IPS-18c (cell line): ENCODE data around the gene NTRK3.

Experiments
- H3K4me3 ChIP-seq: 2 replicates; pipeline ENCODE4 v1.7.0; 2013; ENCODE audit warnings: low read depth, mild to moderate bottlenecking, low read length, moderate library complexity; ENCODE audit not compliant: insufficient read depth
- H3K9me3 ChIP-seq: one replicate; pipeline ENCODE4 v1.6.1; 2013; ENCODE audit warnings: mild to moderate bottlenecking, low read length, moderate library complexity; ENCODE audit not compliant: control insufficient read depth, insufficient read depth

The NTRK3 gene

DNA sequence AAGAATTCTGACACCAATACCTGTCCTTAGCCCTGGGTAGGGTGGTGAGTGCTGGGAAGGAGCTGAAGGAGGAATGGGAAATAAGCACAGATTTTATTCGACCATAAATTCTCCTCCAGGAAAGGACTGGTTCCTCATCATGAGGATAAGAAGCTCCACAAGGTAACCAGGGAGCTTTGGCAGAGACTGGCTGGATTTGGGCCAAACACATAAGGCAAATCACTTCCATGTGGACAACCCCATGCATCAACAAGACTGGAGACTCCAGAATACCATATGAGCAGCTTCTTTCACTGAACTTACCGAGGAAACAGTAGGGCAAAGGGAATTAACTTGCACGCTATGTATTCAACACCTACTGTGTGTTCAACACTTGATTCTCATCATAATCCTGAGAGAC, 312.5 kb downstream of the NTRK3 start:
- H3K4me3 ChIP-seq: no peak overlapping the region
- H3K9me3 ChIP-seq: no peaks in the 10 kb centered on the region

DNA sequence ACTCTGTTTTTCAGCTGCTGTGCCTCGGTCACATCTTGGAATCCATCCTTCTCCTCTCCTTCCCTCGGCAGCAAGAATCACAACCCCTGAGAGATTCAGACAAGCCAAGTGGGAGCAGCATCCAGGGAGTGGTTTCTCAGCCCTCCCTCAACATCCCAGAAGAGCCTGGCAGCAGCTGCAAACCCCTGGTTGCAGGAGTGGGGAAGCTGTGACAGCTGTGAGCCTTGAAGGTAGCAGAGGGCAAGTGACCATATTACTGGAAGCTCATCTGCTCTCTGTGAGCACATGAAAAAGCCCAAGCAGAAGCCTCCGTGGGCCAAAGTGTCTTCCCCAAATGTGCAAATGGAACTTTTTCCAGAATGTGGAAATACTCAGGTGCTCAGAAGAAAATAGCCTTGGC, 312.9 kb downstream of the NTRK3 start:
- Histone ChIP-seq H3K9me3 (no peaks in the 10 kb centered on the region), H3K4me3 (no peak overlapping the region)

DNA sequence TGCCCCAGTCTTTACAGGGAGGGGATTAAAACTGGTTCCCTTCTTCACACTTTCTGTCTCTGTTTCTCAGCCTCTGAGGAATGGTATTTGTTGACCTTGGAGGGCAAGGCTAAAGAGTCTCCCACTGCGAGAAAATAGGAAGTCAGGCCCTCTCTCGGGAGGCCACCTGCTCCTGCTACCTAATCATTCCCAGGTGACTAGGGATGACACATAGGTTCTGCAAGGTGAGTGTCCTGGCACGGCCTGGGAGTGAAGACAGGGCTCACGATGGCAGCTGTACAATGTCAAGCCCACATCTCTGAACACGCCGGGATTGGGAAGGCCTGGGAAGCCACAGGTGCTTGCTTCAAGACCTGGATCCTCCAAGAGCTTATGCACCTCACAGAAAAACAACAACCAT, 314.2 kb downstream of the NTRK3 start:
- Histone ChIP-seq H3K9me3 (no peaks in the 10 kb centered on the region), H3K4me3 (no peak overlapping the region)

DNA sequence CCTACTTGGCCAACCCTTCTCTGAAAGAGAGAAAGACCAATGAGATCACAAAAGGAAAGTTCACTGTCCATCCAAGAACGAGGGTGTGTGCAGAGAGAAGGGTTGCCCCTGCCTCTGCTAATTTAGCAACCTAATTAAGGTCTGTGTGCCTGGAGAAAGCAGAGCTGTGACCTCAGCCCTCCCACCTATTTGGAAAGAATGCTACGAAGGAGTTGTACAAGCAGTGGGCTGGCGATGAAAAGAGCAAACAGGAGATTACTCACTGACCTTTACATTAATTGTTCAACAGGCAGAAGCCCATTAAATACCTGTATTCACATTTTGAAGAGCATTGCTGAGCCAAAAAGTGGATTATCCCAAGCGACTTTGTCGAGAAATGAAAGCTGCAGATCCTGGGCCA, 314.9 kb downstream of the NTRK3 start:
- Histone ChIP-seq H3K9me3 (no peaks in the 10 kb centered on the region), H3K4me3 (no peak overlapping the region)

DNA sequence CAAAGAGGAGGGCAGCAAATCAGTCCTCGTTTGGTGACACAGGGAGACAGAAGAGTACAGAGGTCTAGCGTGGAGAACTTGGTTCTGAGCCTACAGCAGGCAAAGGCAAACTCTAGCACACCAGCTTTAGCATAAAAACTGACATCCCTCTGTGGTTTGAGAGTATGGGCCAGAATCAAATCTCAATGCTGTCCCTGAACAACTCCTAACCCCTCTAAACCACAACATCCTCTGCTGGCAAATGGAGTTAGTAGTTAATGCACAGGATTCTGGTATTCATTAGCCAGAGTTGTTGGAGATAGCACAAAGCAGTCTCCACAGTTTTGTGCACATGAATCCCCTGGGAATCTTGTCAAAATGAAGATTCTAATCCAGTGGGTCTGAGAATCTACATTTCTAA, 315.8 kb downstream of the NTRK3 start:
- Histone ChIP-seq H3K4me3 (no peak overlapping the region), H3K9me3 (no peaks in the 10 kb centered on the region)

DNA sequence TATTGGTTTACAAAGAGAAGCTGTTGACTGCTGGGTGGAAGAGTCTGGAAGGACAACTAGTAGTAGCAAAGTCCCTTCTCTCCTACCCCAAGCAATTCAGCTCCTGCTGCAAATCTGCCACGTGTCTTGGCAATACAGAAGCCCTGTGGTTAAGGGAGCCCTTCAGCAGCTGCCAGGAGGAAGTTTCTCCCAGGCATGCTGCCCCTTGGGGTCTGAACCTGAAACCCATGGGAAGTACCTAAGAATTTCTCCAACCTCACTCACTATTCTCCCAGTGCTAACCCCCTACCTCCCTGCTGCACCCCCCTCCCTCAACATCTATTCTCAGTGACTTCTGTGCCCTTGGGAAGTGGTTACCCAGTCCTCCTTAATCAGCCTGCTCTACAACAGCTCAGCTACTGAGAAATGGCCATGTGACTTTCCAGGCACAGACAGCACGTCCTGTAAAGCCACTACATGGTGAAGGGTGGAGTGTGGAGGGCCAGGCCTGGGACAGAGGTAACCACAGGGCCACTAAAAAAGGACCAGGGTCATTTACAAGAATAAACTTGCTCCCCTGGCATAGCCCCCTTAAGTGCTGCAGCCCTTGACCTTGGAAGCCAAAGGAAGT, 316.6 kb downstream of the NTRK3 start:
- Histone ChIP-seq H3K4me3 (no peak overlapping the region), H3K9me3 (no peaks in the 10 kb centered on the region)

DNA sequence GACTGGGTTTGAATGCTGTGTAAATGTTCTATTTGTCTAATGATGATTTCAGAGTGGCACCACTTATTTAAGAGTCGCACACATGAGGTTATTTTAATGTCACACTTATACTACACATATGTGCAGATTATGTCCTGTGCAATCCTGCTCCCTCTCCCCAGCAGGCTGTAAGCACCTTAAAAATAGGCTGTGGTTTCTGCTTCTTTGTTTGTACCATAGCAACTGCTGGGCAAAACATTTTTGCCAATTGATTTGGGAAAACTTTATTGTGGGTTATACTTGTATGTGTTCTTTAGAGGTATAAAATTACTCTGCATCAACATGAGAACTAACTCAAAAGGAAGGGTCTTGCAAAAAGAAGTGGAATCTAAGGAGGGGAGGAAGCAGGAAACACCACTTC, 318.5 kb downstream of the NTRK3 start:
- Histone ChIP-seq H3K9me3 (peaks cover 2% of the 10 kb centered on the region), H3K4me3 (no peak overlapping the region)

DNA sequence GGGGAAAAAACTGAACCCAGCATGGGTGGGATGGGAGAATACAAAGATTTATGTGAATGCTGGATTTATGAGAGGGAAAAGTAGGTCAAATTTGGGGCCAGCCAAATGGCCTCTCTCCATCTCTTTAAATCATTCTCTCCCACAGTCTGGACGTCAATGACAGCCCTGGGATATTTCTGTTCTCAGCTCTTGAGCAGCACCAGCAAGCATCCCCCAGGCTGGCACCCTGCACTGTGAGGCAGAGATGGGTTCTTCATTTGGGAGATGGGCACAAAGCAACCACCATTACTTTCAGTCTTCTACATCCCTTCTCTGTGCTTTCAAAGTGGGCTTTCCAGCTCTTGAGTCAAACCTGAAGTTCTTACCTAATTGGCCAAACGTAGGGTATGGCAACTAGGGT, 321.0 kb downstream of the NTRK3 start:
- H3K9me3 ChIP-seq: peaks cover 2% of the 10 kb centered on the region
- H3K4me3 ChIP-seq: no peak overlapping the region; the same call in 1 of the 2 replicates

DNA sequence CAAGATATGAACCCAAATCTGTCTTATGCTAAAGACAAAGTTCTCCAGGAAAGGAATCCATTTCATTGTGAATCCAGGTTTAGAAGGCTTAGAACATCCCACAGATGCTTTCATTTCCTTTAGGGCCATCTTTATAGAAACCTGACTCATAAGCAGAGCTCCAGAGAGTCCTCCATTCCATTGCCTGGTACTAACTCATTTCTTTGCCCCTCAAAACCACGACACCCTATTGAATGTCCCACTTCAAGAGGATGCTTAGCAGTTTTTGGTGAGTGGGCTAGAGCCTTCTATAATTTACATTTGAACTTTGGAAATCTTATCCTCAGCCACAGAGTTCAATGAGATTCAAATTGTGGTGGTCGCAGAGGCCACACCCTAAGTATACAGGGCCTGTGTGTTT, 325.0 kb downstream of the NTRK3 start:
- H3K4me3 ChIP-seq: no peak overlapping the region
- H3K9me3 ChIP-seq: peaks cover 2% of the 10 kb centered on the region

DNA sequence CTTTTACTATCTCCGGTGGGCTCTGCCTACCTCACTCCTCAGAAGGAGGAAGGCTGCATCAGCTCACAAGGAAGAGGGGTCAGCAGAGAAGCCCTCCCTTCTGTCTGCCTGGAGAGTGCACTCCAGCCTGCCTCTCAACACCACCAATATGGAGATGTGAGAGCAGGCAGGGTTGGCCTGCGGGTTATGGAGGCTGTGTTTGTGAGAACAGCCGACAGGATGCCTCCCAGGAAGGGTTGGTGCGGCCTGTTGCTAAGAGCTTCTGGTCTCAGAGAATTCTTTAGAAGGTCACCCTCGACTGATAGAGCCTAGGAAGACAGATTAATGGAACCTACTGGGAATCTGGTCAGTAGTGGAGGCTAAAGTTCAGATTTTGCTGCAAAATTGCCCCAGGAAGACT, 326.1 kb downstream of the NTRK3 start:
- Histone ChIP-seq H3K9me3 (peaks cover 2% of the 10 kb centered on the region), H3K4me3 (no peak overlapping the region)

DNA sequence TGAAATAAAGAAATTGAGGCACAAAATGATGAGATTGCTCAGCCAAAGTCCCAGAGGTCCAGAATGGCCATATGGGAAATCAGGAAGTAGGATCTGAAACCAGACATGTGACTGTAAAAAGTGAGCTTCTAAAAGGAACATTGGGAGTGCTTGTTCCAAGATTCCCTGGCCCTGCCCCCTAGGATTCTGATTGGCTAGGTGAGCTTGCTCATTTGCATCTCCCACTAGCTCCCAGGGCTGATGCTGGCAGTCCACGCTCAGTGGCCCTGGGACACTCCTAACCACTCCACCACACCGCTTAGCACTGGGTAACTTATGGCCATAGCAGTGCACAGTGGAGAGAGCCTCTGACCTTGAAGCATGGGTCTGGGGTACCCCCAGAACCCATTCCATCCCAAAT, 326.7 kb downstream of the NTRK3 start:
- peaks cover 2% of the 10 kb centered on the region for H3K9me3 ChIP-seq
- H3K4me3 ChIP-seq: no peak overlapping the region

DNA sequence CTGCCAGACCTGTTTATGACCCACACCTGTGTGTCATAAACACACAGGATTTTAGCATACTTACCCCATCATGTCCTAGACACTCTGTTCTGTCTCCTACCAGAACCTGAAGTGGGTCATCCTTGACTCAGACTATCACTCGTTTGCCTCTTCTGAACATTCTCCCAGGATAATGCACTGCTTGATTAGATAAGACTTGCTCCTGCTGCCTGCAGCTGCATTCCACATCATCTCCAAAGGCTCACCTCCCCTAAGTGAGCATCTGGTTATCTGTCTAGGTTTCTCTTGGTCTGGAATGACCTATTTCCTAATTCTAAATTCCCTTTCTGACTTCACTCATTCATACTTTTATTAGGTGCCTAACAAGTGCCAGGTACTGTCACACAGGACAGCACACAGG, 332.1 kb downstream of the NTRK3 start:
- Histone ChIP-seq H3K9me3 (no peaks in the 10 kb centered on the region), H3K4me3 (no peak overlapping the region)

DNA sequence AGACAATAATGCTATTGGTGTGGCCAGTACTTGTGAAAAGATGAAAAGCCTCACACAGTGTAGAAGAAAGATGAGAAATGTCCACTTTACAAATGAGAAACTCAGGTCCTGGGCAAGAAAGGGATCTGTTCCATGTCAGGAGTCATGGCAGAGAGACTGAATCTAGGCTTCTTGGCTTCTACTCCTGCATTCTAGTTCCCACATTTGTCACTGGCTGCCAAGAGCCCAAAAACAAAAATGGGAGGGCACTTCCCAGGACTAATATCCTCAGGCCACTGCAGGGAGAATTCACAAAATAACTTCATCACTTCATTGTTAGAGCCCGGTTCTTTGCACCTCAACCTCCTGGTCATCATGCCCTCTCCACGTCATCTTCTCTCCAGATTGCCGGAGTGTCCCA, 337.5 kb downstream of the NTRK3 start:
- H3K9me3 ChIP-seq: peaks cover 2% of the 10 kb centered on the region
- no peak overlapping the region for H3K4me3 ChIP-seq

DNA sequence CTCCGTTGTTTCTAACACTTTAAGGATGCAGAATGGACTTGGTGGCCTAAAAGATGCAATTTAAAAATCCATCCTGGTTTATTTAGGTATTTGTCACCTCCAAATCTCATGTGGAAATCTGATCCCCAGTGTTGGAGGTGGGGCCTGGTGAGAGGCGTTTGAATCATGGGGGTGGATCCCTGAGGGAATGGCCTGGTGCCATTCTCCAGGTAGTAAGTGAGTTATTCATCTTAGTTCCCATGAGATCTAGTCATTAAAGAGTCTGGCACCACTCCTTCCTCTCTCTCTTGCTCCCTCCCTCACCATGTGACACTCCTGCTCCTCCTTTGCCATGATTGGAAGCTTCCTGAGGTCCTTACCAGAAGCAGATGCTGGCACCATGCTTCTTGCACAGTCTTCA, 339.1 kb downstream of the NTRK3 start:
- Histone ChIP-seq H3K9me3 (peaks cover 2% of the 10 kb centered on the region), H3K4me3 (no peak overlapping the region)

DNA sequence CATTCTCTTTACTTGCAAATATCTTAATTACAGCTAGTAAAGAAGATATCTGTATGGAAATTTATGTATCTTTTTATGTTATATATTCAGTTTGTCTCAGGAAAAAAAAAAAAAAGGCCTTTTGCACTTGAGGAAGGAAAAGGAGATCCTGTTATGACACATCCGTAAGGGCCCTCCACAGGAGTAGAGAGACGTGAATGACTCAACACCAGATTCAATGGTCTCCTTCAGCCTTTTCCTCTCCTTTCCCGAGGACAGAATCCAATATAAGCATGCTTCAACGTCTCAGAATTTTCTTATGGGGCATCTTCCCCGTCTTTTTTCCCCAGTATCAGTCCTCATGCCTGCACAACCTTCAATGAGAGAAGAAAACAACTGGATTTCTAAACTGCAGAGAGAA, 340.3 kb downstream of the NTRK3 start:
- H3K4me3 ChIP-seq: no peak overlapping the region
- peaks cover 2% of the 10 kb centered on the region for H3K9me3 ChIP-seq

DNA sequence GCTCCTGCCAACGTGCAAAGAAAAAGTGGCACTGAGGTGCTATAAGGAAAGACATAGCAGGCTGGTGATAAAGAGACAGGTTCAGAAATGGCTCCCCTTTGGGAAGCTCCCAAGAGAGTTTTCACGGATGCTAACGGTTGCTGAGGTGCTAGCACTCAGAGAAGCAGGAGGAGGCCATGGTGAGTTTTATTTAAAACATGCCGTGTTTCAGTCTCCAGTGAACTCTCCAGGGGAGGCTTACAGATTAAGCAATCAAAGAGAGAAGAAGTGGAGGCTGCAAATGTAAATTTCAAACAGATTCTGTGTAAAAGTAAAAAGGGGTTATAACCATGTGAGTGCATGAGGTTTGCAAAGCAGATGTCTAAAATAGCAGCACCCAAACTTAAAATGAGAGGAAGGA, 346.2 kb downstream of the NTRK3 start:
- H3K4me3 ChIP-seq: no peak overlapping the region
- H3K9me3 ChIP-seq: peaks cover 3% of the 10 kb centered on the region

DNA sequence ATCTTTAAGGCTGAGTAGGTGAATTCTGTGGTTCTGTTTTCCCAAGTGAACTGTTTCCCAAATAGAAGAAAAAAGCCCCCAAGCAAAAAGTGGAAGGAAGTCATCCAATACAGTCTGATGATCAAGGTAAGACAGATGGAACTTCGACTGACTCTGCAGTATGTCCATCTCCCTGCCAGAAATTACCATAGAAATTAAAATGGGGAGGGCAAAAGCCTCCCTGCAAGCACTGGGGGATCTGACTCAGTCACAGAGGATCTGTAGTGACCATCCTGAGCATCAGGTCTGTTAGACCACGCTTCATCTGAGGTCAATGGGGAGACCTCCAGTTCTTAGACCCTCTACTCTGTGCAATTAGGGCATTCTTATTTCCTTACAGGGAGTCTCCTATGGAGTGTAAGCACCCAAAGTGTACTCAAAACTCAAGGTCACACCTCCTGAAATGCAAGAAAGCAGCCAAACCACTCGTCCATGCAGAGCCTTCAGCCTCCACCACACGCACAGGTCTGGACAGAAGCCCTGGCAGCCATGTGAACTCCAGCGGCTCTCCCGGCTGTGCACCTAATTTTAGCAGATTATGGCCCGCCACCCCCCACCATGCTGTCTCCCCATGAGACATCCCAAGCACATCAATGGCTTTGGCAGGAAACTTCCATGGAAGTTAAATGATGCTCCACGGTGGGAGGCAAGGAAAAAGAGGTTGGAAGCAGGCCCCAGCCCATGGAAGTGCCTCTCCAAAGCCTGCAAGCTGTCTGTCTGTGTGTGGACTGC, 348.7 kb downstream of the NTRK3 start:
- peaks cover 3% of the 10 kb centered on the region for H3K9me3 ChIP-seq
- no peak overlapping the region for H3K4me3 ChIP-seq

DNA sequence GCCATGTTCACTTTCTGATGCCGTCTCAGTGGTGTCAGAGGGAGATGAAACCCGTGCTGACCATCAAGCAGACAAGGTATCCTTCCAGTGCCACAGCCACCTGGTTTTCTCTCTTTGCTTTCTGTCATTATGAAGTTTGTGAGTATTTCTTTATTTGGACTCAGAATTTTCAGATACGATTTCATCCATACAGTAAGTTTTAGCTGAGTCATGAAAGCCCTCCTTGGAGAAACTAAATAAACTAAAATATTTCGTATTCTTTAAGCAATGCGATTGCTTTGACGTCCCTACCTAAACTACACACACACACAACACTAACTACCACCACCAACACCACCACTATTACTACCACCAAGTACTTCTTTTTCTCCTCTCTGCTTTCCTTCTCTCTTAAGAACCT, 350.1 kb downstream of the NTRK3 start:
- Histone ChIP-seq H3K4me3 (no peak overlapping the region), H3K9me3 (peaks cover 3% of the 10 kb centered on the region)
